HepG2 (cell line): Measurements from ENCODE around the gene CAPS. TPM values are rescaled to one million over a fixed set of nuclear protein-coding genes. Genes with fewer than 3 reads are reported as not detected.

Experiments
- BHLHE40 ChIP-seq: IDR thresholded peaks from 2 replicates; pipeline ENCODE4 v1.6.1; 2011; ENCODE audit warnings: low read length, improper control_type of control experiment
- BORCS8-MEF2B ChIP-seq: sonication (generic); formaldehyde crosslinking; IDR thresholded peaks from 2 replicates; pipeline ENCODE4 v1.8.0; 2022; ENCODE audit warnings: mild to moderate bottlenecking, missing genetic modification reagents
- CBFB ChIP-seq: sonication (generic); formaldehyde crosslinking; IDR thresholded peaks from 2 replicates; pipeline ENCODE4 v1.4.0; 2020; ENCODE audit warnings: missing genetic modification reagents
- CEBPG ChIP-seq: IDR thresholded peaks from 2 replicates; pipeline ENCODE4 v1.6.1; 2016
- HNRNPL ChIP-seq: fragments of 200-400 bp; formaldehyde crosslinking; IDR thresholded peaks from 2 replicates; pipeline ENCODE4 v1.6.1; 2017; ENCODE audit warnings: mild to moderate bottlenecking, low read depth, low read length
- RCOR2 ChIP-seq: IDR thresholded peaks from 2 replicates; pipeline ENCODE4 v1.6.1; 2016; ENCODE audit warnings: missing biosample characterization, missing genetic modification reagents
- TGIF2 ChIP-seq: IDR thresholded peaks from 2 replicates; pipeline ENCODE4 v1.6.1; 2016; ENCODE audit warnings: control low read depth, missing compliant biosample characterization
- ZFY ChIP-seq: sonication (generic); formaldehyde crosslinking; IDR thresholded peaks from 2 replicates; pipeline ENCODE4 v1.4.0; 2020; ENCODE audit warnings: missing genetic modification reagents
- ZNF12 ChIP-seq: sonication (generic); formaldehyde crosslinking; IDR thresholded peaks from 2 replicates; pipeline ENCODE4 v1.5.0; 2020; ENCODE audit warnings: missing genetic modification reagents
- ZNF317 ChIP-seq: sonication (generic); formaldehyde crosslinking; IDR thresholded peaks from 2 replicates; pipeline ENCODE4 v1.5.0; 2020; ENCODE audit warnings: mild to moderate bottlenecking, missing genetic modification reagents
- ZNF558 ChIP-seq: sonication (generic); formaldehyde crosslinking; IDR thresholded peaks from 2 replicates; pipeline ENCODE4 v1.9.0; 2022; ENCODE audit warnings: mild to moderate bottlenecking, missing genetic modification reagents, borderline replicate concordance
- ZNF768 ChIP-seq: sonication (generic); formaldehyde crosslinking; IDR thresholded peaks from 2 replicates; pipeline ENCODE4 v1.4.0; 2020; ENCODE audit warnings: missing genetic modification reagents
- ZNF781 ChIP-seq: sonication (generic); formaldehyde crosslinking; IDR thresholded peaks from 2 replicates; pipeline ENCODE4 v1.5.1; 2020; ENCODE audit warnings: borderline replicate concordance, mild to moderate bottlenecking, missing genetic modification reagents; ENCODE audit errors: not compliant biosample characterization
- ZNF879 ChIP-seq: sonication (generic); formaldehyde crosslinking; IDR thresholded peaks from 2 replicates; pipeline ENCODE4 v1.8.1; 2023; ENCODE audit warnings: missing genetic modification reagents
- polyA plus RNA-seq, 8 experiments: library from polyadenylated mRNA; depleted of rRNA in 3 of 8; stranded (reverse) in 7 of 8; unstranded in 1 of 8; fragments of >200 nt; fragmentation: Illumina TruSeq in 4 of 8; extraction: Trizol in 4 of 8; gene quantifications; 2 replicates each; pipeline versions ENCODE4 v1.2.1 to v1.2.3, GENCODE V29; 2011 to 2016; ENCODE audit warnings: low read depth in 4 of 8, missing spikeins in 1 of 8, mixed read lengths in 1 of 8; ENCODE audit not compliant: insufficient read depth in 1 of 8
- total RNA-seq, 5 experiments: library from RNA; depleted of rRNA; stranded (reverse); fragments of >200 nt; fragmentation: Illumina TruSeq; extraction: Trizol; gene quantifications; 2 replicates each; pipeline ENCODE4 v1.2.3, GENCODE V29; 2016; ENCODE audit warnings: low read depth in 1 of 5
- TF ChIP-seq, protein P1 (sequence below): sonication (generic); formaldehyde crosslinking; IDR thresholded peaks from 2 replicates; pipeline ENCODE4 v1.8.1; 2023; ENCODE audit warnings: mild to moderate bottlenecking, missing genetic modification reagents
- TF ChIP-seq, protein P2 (sequence below): sonication (generic); formaldehyde crosslinking; IDR thresholded peaks from 2 replicates; pipeline ENCODE4 v1.8.0; 2022; ENCODE audit warnings: mild to moderate bottlenecking, missing genetic modification reagents, moderate library complexity
- TF ChIP-seq, protein P3 (sequence below): sonication (generic); formaldehyde crosslinking; IDR thresholded peaks from 2 replicates; pipeline ENCODE4 v1.5.0; 2020; ENCODE audit warnings: missing genetic modification reagents
- TF ChIP-seq, protein P4 (sequence below): sonication (generic); formaldehyde crosslinking; IDR thresholded peaks from 2 replicates; pipeline ENCODE4 v1.8.0; 2023; ENCODE audit warnings: mild to moderate bottlenecking, missing genetic modification reagents
- TF ChIP-seq, protein P5 (sequence below): sonication (generic); formaldehyde crosslinking; IDR thresholded peaks from 2 replicates; pipeline ENCODE4 v1.5.0; 2020; ENCODE audit warnings: mild to moderate bottlenecking, missing genetic modification reagents
- TF ChIP-seq, protein P6 (sequence below): sonication (generic); formaldehyde crosslinking; IDR thresholded peaks from 2 replicates; pipeline ENCODE4 v1.4.0; 2020; ENCODE audit warnings: missing genetic modification reagents, borderline replicate concordance
- TF ChIP-seq, protein P7 (sequence below): sonication (generic); formaldehyde crosslinking; IDR thresholded peaks from 2 replicates; pipeline ENCODE4 v1.5.1; 2020; ENCODE audit warnings: missing genetic modification reagents, mild to moderate bottlenecking, borderline replicate concordance

The CAPS gene
- total and polyA plus RNA-seq, 2 of the 13 experiments (the other 11 are each of a cell fraction or from before 2014, with no cell fraction given), result 3.1 TPM

DNA sequence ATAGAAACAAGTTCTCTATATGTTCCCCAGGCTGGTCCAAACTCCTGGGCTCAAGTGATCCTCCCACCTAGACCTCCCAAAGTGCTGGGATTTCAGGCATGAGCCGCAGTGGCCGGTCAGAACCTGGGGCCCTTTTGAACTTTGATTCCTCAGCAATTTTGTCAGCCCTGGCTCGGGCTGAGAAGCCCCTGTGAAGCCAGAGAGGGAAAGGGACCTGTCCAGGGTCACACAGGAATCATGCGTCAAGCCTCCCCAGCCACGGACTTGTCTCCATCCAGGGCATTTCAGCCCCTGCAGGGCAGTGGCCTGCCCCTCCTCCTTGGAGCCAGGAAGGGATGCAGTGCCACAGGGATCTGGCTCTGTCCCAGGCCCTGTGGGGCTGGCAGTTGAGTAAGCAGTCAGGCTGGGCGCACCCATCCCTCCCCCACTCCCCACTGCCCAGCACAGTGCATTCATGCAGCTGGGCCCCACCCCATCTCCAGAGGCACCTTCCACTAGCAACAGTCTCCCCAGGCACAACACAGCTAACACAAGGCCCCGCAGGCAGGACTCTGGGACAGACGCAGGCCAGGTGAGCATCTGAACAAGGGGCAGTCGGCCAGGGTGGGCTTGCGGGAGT is at the start of gene CAPS (continued):
- TF ChIP-seq, protein P1, sequence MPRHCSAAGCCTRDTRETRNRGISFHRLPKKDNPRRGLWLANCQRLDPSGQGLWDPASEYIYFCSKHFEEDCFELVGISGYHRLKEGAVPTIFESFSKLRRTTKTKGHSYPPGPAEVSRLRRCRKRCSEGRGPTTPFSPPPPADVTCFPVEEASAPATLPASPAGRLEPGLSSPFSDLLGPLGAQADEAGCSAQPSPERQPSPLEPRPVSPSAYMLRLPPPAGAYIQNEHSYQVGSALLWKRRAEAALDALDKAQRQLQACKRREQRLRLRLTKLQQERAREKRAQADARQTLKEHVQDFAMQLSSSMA, result no peak
- TF ChIP-seq, protein P2, sequence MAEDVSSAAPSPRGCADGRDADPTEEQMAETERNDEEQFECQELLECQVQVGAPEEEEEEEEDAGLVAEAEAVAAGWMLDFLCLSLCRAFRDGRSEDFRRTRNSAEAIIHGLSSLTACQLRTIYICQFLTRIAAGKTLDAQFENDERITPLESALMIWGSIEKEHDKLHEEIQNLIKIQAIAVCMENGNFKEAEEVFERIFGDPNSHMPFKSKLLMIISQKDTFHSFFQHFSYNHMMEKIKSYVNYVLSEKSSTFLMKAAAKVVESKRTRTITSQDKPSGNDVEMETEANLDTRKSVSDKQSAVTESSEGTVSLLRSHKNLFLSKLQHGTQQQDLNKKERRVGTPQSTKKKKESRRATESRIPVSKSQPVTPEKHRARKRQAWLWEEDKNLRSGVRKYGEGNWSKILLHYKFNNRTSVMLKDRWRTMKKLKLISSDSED (CRISPR knock-in tag), result no peak
- no peak for TF ChIP-seq ZNF12 (CRISPR knock-in tag)
- TF ChIP-seq TGIF2, result no peak
- TF ChIP-seq, protein P3, sequence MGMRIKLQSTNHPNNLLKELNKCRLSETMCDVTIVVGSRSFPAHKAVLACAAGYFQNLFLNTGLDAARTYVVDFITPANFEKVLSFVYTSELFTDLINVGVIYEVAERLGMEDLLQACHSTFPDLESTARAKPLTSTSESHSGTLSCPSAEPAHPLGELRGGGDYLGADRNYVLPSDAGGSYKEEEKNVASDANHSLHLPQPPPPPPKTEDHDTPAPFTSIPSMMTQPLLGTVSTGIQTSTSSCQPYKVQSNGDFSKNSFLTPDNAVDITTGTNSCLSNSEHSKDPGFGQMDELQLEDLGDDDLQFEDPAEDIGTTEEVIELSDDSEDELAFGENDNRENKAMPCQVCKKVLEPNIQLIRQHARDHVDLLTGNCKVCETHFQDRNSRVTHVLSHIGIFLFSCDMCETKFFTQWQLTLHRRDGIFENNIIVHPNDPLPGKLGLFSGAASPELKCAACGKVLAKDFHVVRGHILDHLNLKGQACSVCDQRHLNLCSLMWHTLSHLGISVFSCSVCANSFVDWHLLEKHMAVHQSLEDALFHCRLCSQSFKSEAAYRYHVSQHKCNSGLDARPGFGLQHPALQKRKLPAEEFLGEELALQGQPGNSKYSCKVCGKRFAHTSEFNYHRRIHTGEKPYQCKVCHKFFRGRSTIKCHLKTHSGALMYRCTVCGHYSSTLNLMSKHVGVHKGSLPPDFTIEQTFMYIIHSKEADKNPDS (CRISPR knock-in tag), result no peak
- TF ChIP-seq, protein P4, sequence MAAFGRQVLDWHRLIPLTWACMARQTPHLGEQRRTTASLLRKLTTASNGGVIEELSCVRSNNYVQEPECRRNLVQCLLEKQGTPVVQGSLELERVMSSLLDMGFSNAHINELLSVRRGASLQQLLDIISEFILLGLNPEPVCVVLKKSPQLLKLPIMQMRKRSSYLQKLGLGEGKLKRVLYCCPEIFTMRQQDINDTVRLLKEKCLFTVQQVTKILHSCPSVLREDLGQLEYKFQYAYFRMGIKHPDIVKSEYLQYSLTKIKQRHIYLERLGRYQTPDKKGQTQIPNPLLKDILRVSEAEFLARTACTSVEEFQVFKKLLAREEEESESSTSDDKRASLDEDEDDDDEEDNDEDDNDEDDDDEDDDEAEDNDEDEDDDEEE (CRISPR knock-in tag), result no peak
- no peak for TF ChIP-seq BORCS8-MEF2B (CRISPR knock-in tag)
- TF ChIP-seq, protein P5, sequence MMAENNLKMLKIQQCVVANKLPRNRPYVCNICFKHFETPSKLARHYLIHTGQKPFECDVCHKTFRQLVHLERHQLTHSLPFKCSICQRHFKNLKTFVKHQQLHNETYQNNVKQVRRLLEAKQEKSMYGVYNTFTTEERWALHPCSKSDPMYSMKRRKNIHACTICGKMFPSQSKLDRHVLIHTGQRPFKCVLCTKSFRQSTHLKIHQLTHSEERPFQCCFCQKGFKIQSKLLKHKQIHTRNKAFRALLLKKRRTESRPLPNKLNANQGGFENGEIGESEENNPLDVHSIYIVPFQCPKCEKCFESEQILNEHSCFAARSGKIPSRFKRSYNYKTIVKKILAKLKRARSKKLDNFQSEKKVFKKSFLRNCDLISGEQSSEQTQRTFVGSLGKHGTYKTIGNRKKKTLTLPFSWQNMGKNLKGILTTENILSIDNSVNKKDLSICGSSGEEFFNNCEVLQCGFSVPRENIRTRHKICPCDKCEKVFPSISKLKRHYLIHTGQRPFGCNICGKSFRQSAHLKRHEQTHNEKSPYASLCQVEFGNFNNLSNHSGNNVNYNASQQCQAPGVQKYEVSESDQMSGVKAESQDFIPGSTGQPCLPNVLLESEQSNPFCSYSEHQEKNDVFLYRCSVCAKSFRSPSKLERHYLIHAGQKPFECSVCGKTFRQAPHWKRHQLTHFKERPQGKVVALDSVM (CRISPR knock-in tag), result no peak
- no peak for TF ChIP-seq ZNF781 (CRISPR knock-in tag)
- no peak for TF ChIP-seq CBFB (CRISPR knock-in tag)
- TF ChIP-seq ZNF558, result no peak
- TF ChIP-seq HNRNPL, result peak; percentile 83
- TF ChIP-seq CEBPG (CRISPR knock-in tag), result no peak
- peak; percentile 100 for TF ChIP-seq ZNF768
- TF ChIP-seq BHLHE40, result no peak
- no peak for TF ChIP-seq ZFY (CRISPR knock-in tag)
- TF ChIP-seq ZNF317, result no peak
- TF ChIP-seq, protein P6, sequence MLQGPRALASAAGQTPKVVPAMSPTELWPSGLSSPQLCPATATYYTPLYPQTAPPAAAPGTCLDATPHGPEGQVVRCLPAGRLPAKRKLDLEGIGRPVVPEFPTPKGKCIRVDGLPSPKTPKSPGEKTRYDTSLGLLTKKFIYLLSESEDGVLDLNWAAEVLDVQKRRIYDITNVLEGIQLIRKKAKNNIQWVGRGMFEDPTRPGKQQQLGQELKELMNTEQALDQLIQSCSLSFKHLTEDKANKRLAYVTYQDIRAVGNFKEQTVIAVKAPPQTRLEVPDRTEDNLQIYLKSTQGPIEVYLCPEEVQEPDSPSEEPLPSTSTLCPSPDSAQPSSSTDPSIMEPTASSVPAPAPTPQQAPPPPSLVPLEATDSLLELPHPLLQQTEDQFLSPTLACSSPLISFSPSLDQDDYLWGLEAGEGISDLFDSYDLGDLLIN (CRISPR knock-in tag), result no peak
- TF ChIP-seq RCOR2 (CRISPR knock-in tag), result no peak
- TF ChIP-seq, protein P7, sequence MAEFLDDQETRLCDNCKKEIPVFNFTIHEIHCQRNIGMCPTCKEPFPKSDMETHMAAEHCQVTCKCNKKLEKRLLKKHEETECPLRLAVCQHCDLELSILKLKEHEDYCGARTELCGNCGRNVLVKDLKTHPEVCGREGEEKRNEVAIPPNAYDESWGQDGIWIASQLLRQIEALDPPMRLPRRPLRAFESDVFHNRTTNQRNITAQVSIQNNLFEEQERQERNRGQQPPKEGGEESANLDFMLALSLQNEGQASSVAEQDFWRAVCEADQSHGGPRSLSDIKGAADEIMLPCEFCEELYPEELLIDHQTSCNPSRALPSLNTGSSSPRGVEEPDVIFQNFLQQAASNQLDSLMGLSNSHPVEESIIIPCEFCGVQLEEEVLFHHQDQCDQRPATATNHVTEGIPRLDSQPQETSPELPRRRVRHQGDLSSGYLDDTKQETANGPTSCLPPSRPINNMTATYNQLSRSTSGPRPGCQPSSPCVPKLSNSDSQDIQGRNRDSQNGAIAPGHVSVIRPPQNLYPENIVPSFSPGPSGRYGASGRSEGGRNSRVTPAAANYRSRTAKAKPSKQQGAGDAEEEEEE, result no peak
- no peak for TF ChIP-seq ZNF879 (CRISPR knock-in tag)
